Measurements from ENCODE around the gene LEKR1. TPM values are rescaled to one million over a fixed set of nuclear protein-coding genes. Genes with fewer than 3 reads are reported as not detected.

The LEKR1 gene
- total and polyA plus RNA-seq, 2 of the 13 experiments (the other 11 are each of a cell fraction or from before 2014, with no cell fraction given), result 0.49 to 1.5 TPM

DNA sequence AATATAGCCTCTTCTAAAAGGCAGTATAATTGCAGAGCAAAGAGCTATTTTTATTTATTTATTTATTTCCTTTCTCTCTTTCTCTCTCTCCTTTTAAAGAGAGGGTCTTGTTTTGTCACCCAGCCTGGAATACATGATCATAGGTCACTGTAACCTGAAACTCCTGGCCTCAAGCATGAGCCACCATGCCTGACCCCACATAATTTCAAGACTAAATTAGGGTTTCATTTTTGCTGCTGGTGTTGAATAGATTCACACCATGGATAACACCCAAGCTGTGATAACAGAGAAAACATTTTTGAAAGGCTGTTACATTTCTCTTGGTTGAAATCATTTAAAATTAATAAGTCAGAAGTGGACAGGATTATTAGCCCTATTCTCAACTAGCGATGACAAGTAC, 131.6 kb downstream of the LEKR1 start:
- intact Hi-C loops (cut with micrococcal nuclease; ENCODE audit: unreplicated experiment), result no loop called here
- no peak overlapping the region for H3K4me3 ChIP-seq (replicated peaks in 1 of 3; ENCODE audit: insufficient read depth in 1 of 3, low read depth in 2 of 3, low read length in 3 of 3)
- WGBS (ENCODE audit: low lambda C conversion rate), result 100% methylated on average over 1 of the region's 1 CpG
- H3K27me3 ChIP-seq (ENCODE audit: control insufficient read depth in 1 of 2, insufficient read depth in 2 of 2, low read length in 2 of 2), result no peaks in the 10 kb centered on the region
- no peaks in the 10 kb centered on the region for H3K9me3 ChIP-seq (ENCODE audit: low read length)
- DNase-seq (ENCODE audit: low spot score) (no peak), ATAC-seq (no peak), FAIRE-seq (no peak)
- no peak overlapping the region for H3K4me2 ChIP-seq (ENCODE audit: low read depth, low read length)
- H3K9ac ChIP-seq (ENCODE audit: insufficient read depth, low read depth, low read length), result no peak overlapping the region
- no TSS peak for BruUV-seq (replicated peaks)
- H3K79me2 ChIP-seq (ENCODE audit: insufficient read depth, low read length), result no peaks in the 10 kb centered on the region
- no peaks in the 10 kb centered on the region for H3K4me1 ChIP-seq (ENCODE audit: insufficient read depth, low read length)
- ChIA-PET POLR2A (no interaction called here), CTCF (ENCODE audit: low intra/inter-chr PET ratio, low total read pairs) (no interaction called here)
- in situ Hi-C loops (cut with HindIII; ENCODE audit: extremely low pct_ligation_motif_present, low pct_unique_long_range_greater_than_20kb), result no loop called here
- H4K20me1 ChIP-seq (ENCODE audit: insufficient read depth, low read length), result no peaks in the 10 kb centered on the region
- no peak overlapping the region for H3K27ac ChIP-seq (ENCODE audit: extremely low read length, insufficient read depth, low read length)
- H2AFZ ChIP-seq (ENCODE audit: low read length), result no peak overlapping the region
- H3K36me3 ChIP-seq (replicated peaks in 1 of 2; ENCODE audit: control insufficient read depth in 1 of 2, insufficient read depth in 2 of 2, low read length in 2 of 2), result no peaks in the 10 kb centered on the region
- no peak for TF ChIP-seq NR3C1 (CRISPR knock-in tag; IDR thresholded peaks at IDR 0.05)
- TF ChIP-seq, protein P1, sequence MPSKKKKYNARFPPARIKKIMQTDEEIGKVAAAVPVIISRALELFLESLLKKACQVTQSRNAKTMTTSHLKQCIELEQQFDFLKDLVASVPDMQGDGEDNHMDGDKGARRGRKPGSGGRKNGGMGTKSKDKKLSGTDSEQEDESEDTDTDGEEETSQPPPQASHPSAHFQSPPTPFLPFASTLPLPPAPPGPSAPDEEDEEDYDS (CRISPR knock-in tag; IDR thresholded peaks at IDR 0.05), result no peak
- no peak for TF ChIP-seq KDM1A (CRISPR knock-in tag; IDR thresholded peaks at IDR 0.05)
- no peak for TF ChIP-seq ZNF496 (CRISPR knock-in tag; IDR thresholded peaks at IDR 0.05; ENCODE audit: insufficient replicate concordance)
- TF ChIP-seq, protein P2, sequence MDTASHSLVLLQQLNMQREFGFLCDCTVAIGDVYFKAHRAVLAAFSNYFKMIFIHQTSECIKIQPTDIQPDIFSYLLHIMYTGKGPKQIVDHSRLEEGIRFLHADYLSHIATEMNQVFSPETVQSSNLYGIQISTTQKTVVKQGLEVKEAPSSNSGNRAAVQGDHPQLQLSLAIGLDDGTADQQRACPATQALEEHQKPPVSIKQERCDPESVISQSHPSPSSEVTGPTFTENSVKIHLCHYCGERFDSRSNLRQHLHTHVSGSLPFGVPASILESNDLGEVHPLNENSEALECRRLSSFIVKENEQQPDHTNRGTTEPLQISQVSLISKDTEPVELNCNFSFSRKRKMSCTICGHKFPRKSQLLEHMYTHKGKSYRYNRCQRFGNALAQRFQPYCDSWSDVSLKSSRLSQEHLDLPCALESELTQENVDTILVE (CRISPR knock-in tag; IDR thresholded peaks at IDR 0.05), result no peak
- TF ChIP-seq SMAD1 (CRISPR knock-in tag; IDR thresholded peaks at IDR 0.05; ENCODE audit: borderline replicate concordance, low read depth), result no peak
- TF ChIP-seq, protein P3, sequence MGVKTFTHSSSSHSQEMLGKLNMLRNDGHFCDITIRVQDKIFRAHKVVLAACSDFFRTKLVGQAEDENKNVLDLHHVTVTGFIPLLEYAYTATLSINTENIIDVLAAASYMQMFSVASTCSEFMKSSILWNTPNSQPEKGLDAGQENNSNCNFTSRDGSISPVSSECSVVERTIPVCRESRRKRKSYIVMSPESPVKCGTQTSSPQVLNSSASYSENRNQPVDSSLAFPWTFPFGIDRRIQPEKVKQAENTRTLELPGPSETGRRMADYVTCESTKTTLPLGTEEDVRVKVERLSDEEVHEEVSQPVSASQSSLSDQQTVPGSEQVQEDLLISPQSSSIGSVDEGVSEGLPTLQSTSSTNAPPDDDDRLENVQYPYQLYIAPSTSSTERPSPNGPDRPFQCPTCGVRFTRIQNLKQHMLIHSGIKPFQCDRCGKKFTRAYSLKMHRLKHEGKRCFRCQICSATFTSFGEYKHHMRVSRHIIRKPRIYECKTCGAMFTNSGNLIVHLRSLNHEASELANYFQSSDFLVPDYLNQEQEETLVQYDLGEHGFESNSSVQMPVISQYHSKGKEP (CRISPR knock-in tag; IDR thresholded peaks at IDR 0.05), result no peak
- TF ChIP-seq ZNF792 (CRISPR knock-in tag; IDR thresholded peaks at IDR 0.05), result no peak
- TF ChIP-seq ARID2 (CRISPR knock-in tag; IDR thresholded peaks at IDR 0.05; ENCODE audit: borderline replicate concordance), result no peak
- TF ChIP-seq ZNF652 (CRISPR knock-in tag; IDR thresholded peaks at IDR 0.05; ENCODE audit: borderline replicate concordance, low read depth), result no peak
- TF ChIP-seq HES4 (CRISPR knock-in tag; IDR thresholded peaks at IDR 0.05; ENCODE audit: borderline replicate concordance), result no peak
- TF ChIP-seq MEIS1 (CRISPR knock-in tag; IDR thresholded peaks at IDR 0.05; ENCODE audit: borderline replicate concordance), result no peak
- TF ChIP-seq ZNF263 (CRISPR knock-in tag; IDR thresholded peaks at IDR 0.05), result no peak
- no peak for TF ChIP-seq NFE2 (CRISPR knock-in tag; IDR thresholded peaks at IDR 0.05)
- TF ChIP-seq ZNF83 (CRISPR knock-in tag; IDR thresholded peaks at IDR 0.05; ENCODE audit: borderline replicate concordance), result no peak
- no peak for TF ChIP-seq KAT8 (CRISPR knock-in tag; IDR thresholded peaks at IDR 0.05)
- TF ChIP-seq, protein P4, sequence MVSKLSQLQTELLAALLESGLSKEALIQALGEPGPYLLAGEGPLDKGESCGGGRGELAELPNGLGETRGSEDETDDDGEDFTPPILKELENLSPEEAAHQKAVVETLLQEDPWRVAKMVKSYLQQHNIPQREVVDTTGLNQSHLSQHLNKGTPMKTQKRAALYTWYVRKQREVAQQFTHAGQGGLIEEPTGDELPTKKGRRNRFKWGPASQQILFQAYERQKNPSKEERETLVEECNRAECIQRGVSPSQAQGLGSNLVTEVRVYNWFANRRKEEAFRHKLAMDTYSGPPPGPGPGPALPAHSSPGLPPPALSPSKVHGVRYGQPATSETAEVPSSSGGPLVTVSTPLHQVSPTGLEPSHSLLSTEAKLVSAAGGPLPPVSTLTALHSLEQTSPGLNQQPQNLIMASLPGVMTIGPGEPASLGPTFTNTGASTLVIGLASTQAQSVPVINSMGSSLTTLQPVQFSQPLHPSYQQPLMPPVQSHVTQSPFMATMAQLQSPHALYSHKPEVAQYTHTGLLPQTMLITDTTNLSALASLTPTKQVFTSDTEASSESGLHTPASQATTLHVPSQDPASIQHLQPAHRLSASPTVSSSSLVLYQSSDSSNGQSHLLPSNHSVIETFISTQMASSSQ (IDR thresholded peaks at IDR 0.05; ENCODE audit: low read depth), result no peak
- TF ChIP-seq, protein P4 (CRISPR knock-in tag; IDR thresholded peaks at IDR 0.05; ENCODE audit: borderline replicate concordance), result no peak
